Transverse colon (tissue), 4 donors: Measurements from ENCODE around the gene TTLL12.

Experiments used
- CTCF ChIP-seq, 5 experiments: fragments of 200-600 bp in 3 of 5; fragments of 450-650 bp in 2 of 5; sonication (generic) in 3 of 5; IDR thresholded peaks; 1 replicate in 2 of 5; 2 replicates in 3 of 5; pipeline ENCODE4 v1.5.1; 2016 to 2017; ENCODE audit warnings: antibody characterized with exemption in 5 of 5, inconsistent platforms in 3 of 5, mild to moderate bottlenecking in 2 of 5, moderate library complexity in 1 of 5
- POLR2AphosphoS5 ChIP-seq, 3 donors: sonication (generic); formaldehyde crosslinking; IDR thresholded peaks; one replicate each; pipeline ENCODE4 v1.6.1; 2016; ENCODE audit warnings: antibody characterized with exemption in 3 of 3

- TF ChIP-seq CTCF (IDR thresholded peaks at IDR 0.05) (no peak), POLR2AphosphoS5 (IDR thresholded peaks at IDR 0.05) (no peak)
Observed at GRCh38 chr22:43144949-43145348, 42.0 kb downstream of the TTLL12 start.
